ENCODE data around the gene ISYNA1.

Gene ISYNA1

GRCh38 chr19:18390065-18390907 is 47.6 kb downstream of the ISYNA1 start:
- DNase-seq: no peak

- no peak for DNase-seq
Measured at GRCh38 chr19:18389726-18390064, 48.2 kb downstream of the ISYNA1 start.

- no peak for DNase-seq
Measured at GRCh38 chr19:18388960-18389725, 48.8 kb downstream of the ISYNA1 start.

- DNase-seq: peak; percentile 95
Measured at GRCh38 chr19:18388100-18388959, 49.6 kb downstream of the ISYNA1 start.

- no peak for DNase-seq
Measured at GRCh38 chr19:18386543-18387271, 51.2 kb downstream of the ISYNA1 start.

GRCh38 chr19:18385675-18386542 is 52.0 kb downstream of the ISYNA1 start, which contains the start of gene GDF15:
TSS of gene GDF15 (plus strand) at chr19:18386158. CDS start at chr19:18386190, 32 bp downstream.
- no peak for DNase-seq

- no peak for DNase-seq
Measured at GRCh38 chr19:18385359-18385674, 52.6 kb downstream of the ISYNA1 start.

- no peak for DNase-seq
Measured at GRCh38 chr19:18384775-18385174, 53.2 kb downstream of the ISYNA1 start.
